H1 (cell line): Measurements from ENCODE around the gene DIAPH2.

Experiments
- CEBPB ChIP-seq: IDR thresholded peaks from 2 replicates; pipeline ENCODE4 v1.6.1; 2012; ENCODE audit warnings: low read depth, low read length
- CREB1 ChIP-seq: IDR thresholded peaks from 2 replicates; pipeline ENCODE4 v1.6.1; 2012; ENCODE audit warnings: inconsistent platforms
- RAD21 ChIP-seq, 2 experiments: IDR thresholded peaks in 1 of 2; conservative IDR thresholded peaks in 1 of 2; 2 replicates each; pipeline ENCODE4 v1.6.1; 2011; ENCODE audit warnings: low read depth in 2 of 2, low read length in 2 of 2, improper control_type of control experiment in 1 of 2, inconsistent platforms in 1 of 2, mild to moderate bottlenecking in 1 of 2, moderate library complexity in 1 of 2
- TAF1 ChIP-seq: IDR thresholded peaks from 2 replicates; pipeline ENCODE4 v1.6.1; 2011; ENCODE audit warnings: mild to moderate bottlenecking, low read depth, low read length
- USF2 ChIP-seq: IDR thresholded peaks from 2 replicates; pipeline ENCODE4 v1.6.1; 2011; ENCODE audit warnings: low read length, improper control_type of control experiment

GRCh38 chrX:97328853-97329390 is 644.3 kb downstream of the DIAPH2 start:
- TF ChIP-seq TAF1 (no peak), RAD21 (IDR thresholded peaks at IDR 0.05 in 1 of 2, conservative IDR thresholded peaks at IDR 0.05 in 1 of 2; ENCODE audit: low read depth in 2 of 2, low read length in 2 of 2) (no peak), USF2 (no peak), CREB1 (no peak), CEBPB (no peak)
